OCI-M2 (cell line): ENCODE results near the gene TTN.

ENCODE experiments used
- DNase-seq: peaks from one replicate; lab custom pipeline; 2025; ENCODE audit not compliant: unreplicated experiment; lab: John Stamatoyannopoulos, UW

The TTN gene

DNA sequence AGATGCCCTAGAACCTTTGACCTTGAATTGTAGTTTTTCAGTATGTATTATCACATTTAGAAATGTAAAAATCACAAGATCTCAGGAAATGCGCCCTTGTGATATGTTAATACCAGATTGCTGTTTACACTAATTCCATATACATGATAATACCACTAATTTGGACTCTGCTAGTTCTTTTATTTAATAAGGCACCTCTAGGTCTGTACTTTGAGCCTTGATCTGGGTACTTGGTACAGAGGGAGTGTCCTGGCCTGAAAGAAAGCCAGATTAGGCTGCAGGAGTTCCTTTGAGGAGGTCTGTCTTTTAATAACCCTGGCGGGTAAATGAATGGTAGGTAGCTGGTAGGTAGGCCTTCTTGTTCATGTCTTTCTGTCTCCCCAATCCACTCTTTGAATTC is 300.7 kb downstream of the TTN start:
- DNase-seq: no peak

DNA sequence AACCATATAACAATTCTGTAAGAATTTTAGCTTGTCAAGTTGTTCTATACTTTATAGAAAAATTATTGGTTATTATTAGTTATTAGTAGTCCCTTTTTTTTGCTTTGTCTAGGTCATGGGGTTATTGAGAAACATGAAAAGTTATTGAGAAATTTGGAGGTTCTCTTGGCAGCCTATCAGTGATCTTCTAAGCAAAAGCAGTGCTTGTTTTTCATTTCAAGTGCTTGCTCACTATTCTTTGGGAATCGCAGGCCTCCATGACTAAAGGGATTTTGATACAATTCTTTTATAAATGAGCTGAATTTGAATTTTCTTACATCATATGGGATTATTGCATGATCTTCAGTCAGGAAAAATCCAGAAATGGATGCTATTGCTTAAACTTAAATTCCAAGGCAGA is 301.1 kb downstream of the TTN start:
- DNase-seq: no peak

DNA sequence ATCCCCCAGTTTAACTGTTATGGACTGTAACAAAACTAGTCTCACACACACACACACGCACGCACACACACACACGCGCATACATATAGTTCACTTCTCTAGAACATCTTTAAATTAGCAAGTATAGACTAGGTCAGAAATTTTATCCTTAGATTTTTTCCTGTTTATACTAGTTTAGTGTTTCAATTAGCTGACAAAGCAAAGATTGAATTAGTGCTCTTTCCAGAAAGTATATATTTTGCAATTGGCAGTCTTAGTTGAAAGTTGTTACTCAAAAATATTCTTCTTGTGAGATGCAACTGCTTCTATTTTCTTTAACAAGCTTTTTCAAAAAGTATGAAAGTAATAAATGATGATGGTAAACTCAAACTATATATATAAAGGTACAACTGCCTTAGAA is 304.5 kb downstream of the TTN start:
- DNase-seq: no peak

DNA sequence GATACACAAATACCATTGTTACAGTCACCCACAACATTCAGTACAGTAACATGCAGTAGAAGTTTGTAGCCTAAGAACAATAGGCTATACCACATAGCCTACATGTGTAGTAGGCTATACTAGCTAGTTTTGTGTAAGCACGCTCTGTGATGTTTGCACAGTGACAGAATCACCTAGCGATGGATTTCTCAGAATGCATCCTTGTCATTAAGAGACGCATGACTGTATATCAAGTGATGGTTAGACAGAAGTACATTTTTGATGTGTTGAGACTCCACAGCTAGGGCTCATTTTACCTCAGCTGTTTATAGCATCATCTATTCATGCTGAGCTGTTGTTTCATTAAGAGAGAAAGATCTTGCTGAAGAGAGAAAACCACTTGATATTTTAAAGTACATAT is 307.6 kb downstream of the TTN start:
- no peak for DNase-seq

DNA sequence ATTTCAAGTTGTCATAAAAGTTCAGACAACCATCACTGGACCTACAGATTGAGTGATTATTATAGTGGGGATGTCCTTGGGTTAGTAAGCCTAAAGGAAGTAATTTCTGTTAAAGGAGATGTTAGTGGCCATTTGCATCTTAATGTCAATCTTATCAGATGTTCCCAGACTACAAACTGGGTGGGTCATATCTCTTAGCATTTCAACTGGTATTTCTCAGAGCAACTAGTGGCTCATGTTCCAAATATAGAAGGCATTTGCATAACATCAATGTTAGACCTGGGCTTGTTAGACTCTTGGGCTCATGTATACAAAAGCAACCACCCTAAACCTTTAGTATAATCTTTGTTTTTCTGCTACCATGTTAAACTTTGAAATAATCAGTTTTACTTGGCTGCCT is 309.1 kb downstream of the TTN start:
- peak; percentile 8 for DNase-seq

DNA sequence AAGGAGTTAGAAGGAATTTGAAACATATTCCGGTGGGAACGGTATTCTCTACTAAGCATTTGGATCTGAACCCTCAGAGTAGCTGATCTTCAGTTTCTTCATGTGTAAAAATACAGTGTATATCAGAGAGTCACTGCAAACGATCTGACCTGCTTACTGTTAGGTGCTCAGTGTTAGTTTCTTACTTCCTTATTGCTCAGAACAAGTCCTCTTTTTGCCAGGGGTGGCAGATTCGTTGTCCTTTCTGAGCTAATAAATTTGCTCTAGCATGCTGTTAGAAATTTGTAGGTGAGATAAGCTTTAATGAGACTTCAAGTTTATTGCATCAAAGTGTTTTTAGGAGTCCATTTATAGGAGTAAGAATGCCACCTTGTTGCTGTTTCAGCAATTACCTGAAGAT is 311.2 kb downstream of the TTN start:
- no peak for DNase-seq

DNA sequence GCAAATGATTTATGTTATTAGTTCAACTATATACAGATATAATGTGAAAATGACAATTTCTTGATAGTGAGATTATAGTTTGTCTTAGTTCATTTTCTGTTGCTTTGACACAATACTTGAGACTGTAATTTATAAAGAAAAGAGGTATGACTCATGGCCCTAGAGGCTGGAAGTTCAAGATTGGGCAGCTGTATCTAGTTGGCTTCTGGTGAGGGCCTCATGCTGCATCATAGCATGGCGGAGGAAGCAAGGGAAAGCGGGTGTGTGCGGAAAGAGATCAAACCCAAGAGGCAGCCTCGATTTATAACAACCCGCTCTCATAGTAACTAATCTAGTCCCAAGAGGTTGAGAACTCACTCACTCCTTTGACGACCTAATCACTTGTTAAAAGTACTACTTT is 315.6 kb downstream of the TTN start:
- DNase-seq: no peak

DNA sequence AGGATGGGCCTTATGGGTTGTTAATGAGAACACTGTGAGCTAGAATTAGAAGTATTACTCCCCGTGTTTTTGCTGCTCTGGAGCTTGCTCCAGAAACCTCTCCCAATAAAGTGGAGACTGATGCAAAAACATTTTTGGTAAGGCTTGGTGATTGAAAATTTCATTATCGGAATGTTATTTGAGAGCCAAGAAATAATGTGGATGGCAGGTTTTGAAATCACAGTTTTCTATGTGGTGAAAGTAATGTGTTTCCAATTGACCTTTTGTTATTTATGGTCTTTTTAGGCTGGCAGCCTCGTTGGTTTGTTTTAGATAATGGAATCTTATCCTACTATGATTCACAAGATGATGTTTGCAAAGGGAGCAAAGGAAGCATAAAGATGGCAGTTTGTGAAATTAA is 321.9 kb downstream of the TTN start:
- DNase-seq: no peak

DNA sequence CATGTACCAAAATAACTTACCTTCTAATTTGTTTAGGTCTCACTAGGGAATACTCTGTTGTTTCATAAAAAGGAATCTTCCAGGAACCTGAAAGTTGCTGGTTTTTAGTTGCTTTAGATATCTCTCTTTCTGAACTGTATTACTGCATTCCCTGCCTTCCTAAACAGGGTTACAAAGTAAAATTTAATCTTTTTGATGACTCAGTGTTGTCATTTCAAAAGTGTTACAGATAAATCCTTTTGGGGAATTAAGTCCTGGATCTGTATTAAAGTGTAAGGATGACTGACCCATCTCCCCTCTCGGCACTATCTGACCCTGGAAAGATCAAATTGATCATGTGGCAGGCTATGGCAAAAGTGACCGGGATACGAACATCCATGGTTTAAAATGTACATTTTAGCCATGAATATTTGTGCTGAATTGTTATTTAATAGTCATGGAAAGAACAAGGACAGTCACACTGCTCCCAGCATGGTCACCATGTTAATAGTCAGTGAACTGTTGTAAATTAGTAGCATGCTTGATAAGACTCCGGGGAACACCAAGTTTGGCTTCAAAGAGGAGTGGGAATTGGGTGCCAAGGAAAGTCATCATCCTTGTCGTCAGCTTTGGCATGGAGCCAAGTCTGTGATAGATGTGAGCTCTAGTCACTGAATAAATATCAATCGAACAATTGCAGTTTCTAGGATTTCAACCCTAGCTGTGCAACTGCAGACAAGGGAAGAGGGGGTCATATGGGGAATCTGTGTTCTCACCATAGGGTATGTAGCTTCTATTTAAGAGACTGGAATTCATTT is 322.8 kb downstream of the TTN start:
- no peak for DNase-seq

DNA sequence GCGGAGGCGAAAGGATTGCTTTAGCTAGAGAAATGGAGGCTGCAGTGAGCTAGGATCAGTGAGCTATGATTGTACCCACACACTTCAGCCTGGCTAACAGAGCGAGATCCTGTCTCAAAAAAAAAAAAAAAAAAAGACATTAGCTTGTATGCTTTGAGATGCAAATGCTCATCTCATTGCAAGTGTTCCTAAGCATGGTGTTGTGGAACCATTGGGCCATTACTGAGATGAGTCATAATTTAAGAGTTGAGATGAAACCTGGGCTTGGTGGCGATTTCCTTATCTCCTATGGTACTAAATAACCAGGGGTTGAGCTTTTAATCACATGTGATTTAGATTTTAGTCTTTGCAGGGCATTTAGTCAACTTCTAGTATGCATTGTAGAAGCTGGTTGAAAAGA is 324.8 kb downstream of the TTN start:
- DNase-seq: no peak

DNA sequence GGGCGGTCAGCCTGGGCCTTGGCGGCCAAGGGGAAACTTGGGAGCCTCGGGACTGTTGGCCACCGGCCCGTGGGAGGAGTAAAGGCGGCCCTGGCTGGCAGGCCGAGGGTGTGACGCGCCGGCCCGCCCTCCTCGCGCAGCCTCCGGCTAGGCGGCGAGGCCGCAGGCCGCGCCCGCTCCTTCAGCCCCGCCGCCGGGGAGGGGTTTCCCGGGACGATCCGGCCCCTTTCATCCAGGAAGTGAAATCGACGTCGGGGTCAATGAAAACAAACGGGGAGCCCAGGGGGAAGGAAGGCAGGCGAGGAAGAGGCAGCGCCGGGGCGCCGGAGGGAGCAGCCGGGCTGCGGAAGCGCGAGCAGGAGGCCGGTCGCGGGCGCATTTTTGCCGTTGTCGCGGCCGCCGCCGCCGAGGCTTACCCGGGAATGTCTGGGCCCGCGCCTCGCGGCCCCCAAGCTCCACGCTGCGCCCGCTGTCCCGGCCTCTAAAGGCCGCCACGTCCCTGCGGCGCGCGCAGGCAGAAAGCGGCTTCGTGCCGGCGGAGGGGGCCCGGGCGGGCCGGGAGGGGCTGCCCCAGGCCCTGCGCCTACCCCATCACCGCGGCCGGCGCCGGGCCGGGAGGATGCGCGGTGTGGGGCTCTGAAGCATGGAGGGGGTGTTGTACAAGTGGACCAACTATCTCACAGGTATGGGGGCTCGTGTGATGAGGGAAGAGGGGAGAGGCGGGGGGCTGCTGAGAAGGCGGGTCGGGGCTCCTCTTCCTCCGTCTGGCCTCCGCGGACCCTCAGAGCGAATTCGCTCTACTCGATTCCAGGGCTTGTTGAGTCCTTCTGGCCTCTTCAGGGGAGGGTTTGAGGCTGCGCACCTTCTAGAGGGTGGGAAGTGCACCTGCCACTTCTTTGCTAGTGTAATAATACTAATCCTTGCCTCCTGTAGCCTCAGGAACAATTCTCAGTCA is 326.7 kb downstream of the TTN start, which contains the start of gene PLEKHA3:
TSS of gene PLEKHA3 (plus strand) at position 231 of the 955 bp plus-strand sequence. CDS start at position 644, 413 bp downstream.
- DNase-seq: peak; percentile 69

DNA sequence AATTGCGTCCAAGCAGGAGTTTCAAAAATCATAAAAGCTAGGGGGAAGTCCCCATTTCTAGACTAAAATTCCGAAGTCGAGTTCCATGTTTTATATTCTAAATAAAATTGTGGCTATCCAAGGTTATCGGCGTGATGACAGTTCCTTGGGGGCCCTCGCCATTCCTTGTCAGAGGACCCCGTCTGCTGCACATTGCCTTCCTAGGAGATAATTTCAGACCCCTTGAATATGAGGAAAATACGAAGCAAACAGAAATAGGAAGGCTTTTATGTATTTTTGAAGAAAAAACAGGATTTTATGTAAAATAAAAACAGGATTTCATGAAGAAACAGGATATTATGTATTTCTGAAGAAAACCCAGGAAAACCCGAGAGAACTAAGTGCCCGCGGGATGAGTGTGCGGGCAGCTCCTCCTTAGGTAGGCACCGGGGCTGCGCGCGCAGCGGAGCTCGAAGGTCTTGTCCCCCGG is 327.4 kb downstream of the TTN start:
- no peak for DNase-seq

DNA sequence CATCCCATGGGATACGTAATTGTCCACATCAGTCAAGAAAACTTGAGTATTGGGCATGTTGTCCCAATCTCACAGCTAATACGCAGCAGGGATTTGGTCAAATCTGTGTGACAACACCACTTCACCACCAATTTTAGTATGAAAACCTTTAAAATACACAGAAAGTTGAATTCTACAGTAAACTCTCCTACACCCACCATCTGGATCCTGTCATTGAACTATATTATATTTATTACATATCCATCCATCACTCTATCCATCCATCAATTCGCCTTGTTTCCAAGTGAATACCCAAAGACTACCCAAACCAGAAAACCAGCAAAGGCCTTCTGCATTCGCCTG is 328.0 kb downstream of the TTN start:
- no peak for DNase-seq

DNA sequence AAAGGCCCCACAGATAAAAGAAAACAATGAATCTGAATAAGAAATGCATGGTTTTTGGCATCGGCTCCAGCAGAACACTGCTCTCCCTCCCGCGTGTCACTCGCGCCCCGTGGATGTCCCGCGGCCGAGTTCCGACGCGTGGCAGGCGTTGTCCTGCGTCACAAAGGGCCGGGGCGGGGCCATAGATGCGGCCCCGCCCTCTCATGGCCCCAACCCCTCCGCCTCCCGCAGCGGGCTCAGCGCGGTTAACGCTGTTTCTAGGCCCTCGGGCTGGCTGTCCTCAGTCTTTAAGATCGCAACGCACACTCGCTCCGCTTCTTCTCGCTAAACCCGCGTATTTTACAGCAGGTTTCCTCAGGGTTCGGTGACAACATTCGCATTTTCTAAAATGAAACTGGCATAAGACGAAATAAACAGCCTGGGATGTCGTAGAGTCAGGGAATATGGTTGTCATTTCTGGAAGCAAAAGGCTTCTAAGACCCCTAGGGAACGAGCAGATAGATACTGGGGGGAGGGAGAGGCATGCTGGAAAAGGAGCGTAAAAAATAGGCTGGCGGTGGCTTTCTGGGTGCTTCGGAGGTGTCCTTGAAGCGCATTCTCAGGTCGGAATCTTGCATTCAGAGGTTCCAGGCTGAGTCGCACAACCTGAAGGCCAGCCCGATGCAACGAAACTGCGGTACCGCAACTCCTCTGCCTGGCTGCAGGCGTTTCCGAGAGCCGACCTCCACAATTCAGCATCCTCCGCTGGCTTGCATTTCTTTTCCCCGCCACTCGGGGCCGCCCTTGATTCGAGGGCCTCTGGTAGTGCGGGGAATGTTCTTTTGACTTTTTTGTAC is 328.6 kb downstream of the TTN start, which contains the start of gene FKBP7:
TSS of gene FKBP7 (minus strand) at position 162 of the 836 bp plus-strand sequence. CDS start at position 61, 101 bp downstream.
- DNase-seq: peak; percentile 16

DNA sequence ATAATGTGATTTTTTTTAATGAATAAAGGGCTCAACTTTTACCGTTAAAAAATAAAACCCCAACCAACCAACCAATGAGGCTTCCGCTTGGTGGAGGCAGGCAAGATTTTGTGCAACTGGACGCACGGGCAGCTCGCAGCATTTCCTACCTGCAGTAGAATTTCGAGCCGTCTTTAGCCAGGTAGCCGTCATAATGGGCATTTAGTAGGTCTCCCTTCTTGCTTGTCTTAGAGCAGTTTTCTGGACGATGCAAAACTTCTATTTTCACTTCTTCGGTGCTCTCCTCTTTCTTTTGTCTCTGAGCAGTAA is 329.1 kb downstream of the TTN start:
- no peak for DNase-seq

DNA sequence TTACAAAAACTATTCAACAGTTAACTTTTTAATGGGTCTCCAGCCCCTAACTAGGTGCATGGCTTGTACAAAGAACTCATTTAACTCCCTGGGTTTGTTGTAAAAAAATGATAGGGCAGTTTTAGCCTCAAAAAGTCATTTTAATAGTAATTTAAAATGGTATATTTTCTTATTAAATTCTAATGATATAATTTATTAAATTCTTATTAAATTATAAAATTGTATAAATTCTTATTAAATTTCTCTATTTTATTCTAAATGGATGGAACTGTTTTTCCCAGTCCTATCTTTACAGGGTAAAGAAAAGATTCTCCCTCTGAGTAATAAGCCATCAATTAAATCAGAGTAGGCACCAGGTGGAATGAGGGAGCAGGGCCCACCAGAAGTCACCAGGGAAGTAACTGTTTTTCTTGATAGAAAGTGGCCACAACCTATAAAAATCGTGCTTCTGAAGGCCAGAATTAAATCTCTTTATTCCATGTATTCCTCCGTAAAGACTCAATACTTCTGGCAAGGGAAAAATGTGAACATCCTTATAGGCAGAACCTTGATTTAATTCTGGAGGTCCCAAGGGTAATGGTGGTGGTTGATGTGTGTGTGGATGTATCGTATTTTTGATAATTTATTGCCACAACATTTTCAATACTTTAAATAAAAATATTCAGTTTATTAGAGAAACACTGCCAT is 329.6 kb downstream of the TTN start:
- no peak for DNase-seq

DNA sequence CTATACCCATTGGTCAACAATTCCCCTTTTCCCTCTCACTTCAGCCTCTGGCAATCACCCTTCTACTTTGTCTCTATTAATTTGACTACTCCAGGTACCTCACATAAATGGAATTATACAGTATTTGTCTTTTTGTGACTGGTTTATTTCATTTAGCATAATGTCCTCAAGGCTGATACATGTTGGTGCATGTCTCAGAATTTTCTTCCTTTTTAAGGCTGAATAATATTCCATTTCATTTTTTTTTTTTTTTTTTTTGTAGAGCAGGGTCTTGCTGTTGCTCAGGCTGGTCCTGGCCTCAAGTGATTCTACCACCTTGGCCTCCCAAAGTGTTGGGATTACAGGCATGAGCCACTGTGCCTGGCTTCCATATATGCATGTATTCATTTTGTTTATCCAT is 330.7 kb downstream of the TTN start:
- DNase-seq: no peak
